ENCODE data around the gene PHACTR1.

GRCh38 chr6:13072686-13073347 is 356.2 kb downstream of the PHACTR1 start:
- TF ChIP-seq CTCF (IDR thresholded peaks at IDR 0.05): no peak
- no peak for TF ChIP-seq POLR2AphosphoS5 (IDR thresholded peaks at IDR 0.05; ENCODE audit: low read depth, low read length)
- no peak for TF ChIP-seq REST (IDR thresholded peaks at IDR 0.05; ENCODE audit: insufficient read depth in 1 of 2, low read depth in 2 of 2, low read length in 1 of 2)
